GM19463 (cell line): ENCODE measurements around the gene CNFN.

Experiments used
- ATAC-seq: cut with Tn5 transposase; IDR thresholded peaks from one replicate; pipeline ENCODE4 v1.9.1; 2021; ENCODE audit warnings: mild to moderate bottlenecking, moderate library complexity; ENCODE audit not compliant: unreplicated experiment

Gene CNFN, protein sequence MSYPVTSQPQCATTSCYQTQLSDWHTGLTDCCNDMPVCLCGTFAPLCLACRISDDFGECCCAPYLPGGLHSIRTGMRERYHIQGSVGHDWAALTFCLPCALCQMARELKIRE

GRCh38 chr19:42389899-42390298 is at the start of gene CNFN:
Gene CNFN, minus strand, starts transcription at chr19:42390297. Its CDS starts 1,260 bp downstream, at chr19:42389037.
- ATAC-seq: no peak

DNA sequence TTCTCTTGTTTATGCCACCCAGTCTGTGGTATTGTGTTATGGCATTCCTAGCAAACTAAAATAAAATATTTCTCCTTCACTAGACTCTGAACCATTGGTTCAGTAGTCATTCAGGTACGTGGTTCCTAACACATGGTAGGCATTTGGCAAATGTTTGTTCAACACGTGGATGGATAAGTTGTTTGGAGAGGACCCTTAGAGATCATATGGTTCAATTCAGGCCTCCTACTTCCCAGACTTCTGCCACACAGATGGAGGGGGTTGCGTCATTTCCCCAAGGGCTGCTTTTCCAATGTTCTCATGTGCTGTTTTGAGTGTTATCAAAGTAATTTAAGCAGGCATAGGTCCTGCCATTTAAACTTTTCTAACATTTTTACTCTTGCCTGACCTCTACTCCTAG is 45.9 kb upstream of the CNFN start:
- no peak for ATAC-seq

- no peak for ATAC-seq
These were observed 45.2 kb upstream of the CNFN start for GRCh38 chr19:42435316-42435715.

DNA sequence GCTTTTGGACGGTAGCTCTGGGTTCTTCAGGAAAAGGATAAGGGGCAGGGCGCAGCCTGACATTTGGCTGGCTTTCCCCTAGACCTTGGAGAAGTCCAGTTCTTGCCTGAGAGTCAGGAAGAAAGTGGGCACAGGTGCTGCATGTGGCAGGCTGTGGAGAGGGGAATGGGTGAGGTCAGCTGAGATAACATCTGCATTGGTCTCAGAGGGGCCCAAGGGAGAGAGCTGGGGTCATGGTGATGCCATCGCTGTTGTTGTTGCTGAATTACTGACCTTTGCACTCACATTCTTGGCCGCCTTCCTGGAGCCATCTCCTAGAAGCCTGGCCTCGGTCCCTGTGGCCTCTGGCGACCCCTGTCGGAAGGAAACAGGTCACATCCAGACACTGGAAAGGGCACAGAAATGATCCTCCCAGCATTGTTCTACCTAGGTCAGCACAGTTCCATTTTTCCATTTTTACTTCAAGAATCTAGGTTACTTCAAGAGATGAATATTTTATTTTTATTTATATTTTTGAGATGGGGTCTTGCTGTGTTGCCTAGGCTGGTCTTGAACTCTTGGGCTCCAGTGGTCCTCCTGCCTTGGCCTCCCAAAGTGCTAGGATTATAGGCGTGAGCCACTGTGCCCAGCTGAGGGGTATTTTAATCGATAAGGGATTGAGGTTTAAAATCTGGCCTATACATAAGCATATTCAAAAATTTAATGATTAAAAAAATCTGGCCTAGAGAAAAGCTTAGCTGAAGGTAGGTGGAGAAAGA is 43.6 kb upstream of the CNFN start:
- no peak for ATAC-seq

DNA sequence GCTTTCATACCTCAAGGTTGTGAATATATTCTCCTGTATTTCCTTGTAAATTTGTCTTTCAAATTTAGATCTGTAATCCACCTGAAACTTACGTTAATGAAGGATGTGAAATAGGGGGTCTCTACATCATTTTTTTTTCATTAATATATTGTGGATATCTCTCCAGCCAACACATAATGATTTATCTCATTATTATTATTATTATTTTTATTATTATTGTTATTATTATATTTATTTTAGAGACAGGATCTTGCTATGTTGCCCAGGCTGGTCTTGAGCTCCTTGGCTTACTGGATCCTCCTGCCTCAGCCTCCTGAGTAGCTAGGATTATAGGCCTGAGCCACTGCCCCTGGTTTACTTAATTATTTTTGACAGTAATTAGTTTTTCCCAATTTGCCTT is 41.4 kb upstream of the CNFN start:
- ATAC-seq: no peak

GRCh38 chr19:42428676-42429075 is 38.6 kb upstream of the CNFN start:
- no peak for ATAC-seq

GRCh38 chr19:42427313-42427712 is 37.2 kb upstream of the CNFN start, which contains the start of gene LIPE:
Gene LIPE, minus strand, starts transcription at chr19:42427388. Its CDS starts 239 bp downstream, at chr19:42427149.
- no peak for ATAC-seq

DNA sequence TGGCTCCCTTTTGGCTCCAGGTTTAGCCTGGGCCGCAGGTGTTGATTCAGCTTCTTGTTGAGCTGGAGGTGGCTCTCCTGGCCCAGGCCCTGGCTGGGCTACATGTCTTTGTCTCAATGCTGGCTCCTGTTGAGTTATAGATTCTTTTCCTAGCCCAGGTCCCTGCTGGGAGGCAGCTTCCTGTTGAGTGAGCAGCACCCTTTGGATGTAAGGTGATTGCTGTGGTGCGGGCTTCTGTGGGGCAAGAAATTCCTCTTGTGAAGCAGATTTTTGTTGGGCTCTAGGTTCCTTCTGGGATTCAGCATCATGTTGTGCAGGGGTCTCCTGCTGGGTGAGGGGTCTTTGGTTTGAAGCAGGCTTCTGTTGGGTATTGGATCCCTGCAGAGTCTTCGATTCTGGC is 36.5 kb upstream of the CNFN start:
- ATAC-seq: no peak

DNA sequence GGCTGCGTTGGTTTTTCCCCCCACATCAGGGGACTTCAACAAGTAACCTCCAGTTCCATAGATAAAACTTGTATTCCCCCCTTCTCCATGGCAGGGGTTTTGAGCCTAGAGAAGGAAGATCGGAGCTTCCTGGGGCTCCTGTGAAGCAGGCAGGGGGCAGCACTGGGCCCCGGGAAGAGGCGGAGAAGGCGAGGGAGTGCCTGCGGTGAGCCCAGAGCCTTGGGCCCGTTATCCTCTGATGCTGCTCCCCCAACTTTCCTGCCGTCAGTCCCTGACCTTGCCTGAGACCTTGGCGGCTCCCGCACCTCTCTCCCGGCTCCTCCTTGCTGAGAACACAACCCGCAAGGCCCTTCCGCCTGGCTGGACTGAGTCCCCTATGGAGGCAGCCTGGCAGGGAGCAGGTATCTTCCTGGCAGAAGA is 34.6 kb upstream of the CNFN start:
- no peak for ATAC-seq

GRCh38 chr19:42424345-42424707 is 34.2 kb upstream of the CNFN start:
- no peak for ATAC-seq

DNA sequence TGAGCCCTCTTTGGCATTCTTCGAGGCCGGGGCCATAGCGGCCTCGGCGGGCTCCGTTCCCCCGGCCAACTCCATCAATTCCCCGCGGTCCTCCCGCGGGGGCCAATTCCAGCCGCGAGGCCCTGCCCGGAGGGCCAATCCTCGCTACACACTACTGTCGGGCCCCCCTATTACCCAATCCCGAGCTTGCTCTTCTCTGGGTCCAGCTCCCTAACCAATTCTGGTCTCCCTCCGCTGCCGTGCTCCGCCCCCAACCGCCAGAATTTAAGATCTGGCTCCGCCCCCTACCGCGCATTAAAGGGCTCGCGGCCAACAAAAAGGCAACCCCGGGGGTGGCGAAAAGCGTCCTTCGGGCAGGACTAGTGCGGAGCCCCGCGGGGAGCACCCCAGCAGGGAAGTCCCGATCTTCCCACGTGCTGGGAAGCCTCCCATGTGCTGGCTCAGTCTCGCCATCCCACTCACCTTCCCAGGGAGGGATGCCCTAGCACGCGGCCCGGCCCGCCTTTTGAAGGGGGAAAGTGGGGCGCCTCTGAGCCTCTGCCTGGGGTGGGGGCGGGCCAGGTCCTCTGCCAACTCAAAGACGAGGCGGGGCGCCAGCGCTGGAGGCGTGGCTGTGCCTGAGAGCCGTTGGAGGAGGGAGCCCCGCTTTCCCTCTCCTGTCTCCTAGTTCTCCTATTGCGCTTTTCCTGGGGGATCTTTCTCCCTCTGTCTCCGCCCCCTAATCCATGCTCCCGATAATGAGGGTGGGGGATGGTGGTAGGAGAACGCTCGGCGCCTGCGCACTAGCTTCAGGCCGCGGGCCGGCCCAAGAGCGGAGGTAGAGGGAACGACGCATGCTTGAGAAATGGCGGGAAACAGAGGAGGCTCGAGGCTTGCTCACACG is 33.6 kb upstream of the CNFN start:
- ATAC-seq: peak; percentile 83

DNA sequence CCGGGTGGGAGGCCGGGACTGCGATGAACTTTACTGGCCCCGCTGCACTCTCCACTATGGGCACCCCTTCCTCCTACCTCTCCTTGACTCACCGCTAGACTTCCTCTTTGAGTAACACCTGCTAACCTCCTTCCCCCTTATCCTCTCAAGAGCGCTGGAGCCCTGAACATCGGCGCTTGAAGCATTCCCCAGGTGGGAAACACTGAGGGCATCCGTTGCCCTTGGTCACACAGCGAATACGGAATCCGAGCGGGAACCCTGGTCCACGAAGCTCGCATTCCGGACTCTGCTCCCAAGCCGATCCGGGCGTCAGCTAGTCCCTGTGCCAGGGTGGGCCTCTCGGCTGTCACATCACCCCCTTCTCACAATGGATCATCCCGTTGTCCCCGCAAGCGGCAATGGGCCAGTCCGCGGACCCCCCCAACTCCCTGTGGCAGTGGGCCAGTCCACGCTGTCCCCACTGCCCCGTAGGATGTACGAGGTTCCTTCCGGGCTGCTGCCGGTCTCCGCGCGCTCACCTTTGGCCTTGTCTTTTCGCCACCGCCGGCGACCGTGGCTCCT is 32.9 kb upstream of the CNFN start:
- peak; percentile 28 for ATAC-seq

- no peak for ATAC-seq
These were observed 32.2 kb upstream of the CNFN start for GRCh38 chr19:42422092-42422900.

- no peak for ATAC-seq
These were observed 31.5 kb upstream of the CNFN start for GRCh38 chr19:42421591-42422031.

- no peak for ATAC-seq
These were observed 31.0 kb upstream of the CNFN start for GRCh38 chr19:42421101-42421500.

DNA sequence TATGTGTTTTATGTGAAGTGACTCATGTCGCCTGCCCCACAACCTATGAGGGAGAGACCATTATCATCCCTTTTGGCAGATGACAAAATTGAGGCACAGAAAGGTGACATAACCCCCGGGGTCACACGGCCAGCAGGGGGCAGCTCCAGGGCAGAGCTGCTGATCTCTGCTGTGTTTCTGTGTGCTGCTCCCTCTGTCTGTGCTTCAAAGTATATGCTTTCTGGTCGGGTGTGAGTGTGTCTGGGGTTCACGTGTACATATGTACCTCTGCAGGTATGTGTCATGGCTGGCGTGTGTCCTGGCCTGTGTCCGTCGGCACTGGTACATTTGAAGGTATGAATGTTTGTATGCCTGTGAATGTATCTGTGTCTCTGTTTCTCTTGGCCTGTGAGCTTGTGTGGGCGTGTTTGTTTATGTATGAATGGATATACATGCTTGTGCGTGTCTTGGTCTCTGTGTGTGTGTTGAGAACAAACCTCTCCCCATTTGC is 30.0 kb upstream of the CNFN start:
- peak; percentile 34 for ATAC-seq

- ATAC-seq: no peak
These were observed 29.2 kb upstream of the CNFN start for GRCh38 chr19:42419309-42419708.

DNA sequence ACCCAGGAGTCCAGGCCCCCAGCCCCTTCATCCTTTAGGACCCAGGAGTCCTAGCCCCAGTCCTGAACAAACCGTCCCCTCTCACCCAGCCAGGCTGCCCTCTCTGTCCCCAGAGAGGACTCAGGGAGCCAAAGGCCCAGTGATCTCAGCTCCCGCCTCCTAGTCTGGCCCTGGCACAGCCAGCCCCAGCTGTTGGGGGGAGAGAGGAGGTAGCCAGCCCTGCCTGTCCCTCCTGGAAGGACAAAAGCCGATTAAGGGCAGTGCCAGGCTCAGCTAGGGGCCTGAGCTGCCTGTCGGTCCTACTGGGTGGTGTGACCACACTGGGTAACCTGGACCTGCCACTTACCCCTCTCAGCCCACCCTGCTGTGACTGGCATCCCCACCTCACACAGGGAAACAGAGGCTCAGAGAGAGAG is 22.6 kb upstream of the CNFN start:
- no peak for ATAC-seq

GRCh38 chr19:42412227-42412626 is 22.1 kb upstream of the CNFN start:
- ATAC-seq: no peak

DNA sequence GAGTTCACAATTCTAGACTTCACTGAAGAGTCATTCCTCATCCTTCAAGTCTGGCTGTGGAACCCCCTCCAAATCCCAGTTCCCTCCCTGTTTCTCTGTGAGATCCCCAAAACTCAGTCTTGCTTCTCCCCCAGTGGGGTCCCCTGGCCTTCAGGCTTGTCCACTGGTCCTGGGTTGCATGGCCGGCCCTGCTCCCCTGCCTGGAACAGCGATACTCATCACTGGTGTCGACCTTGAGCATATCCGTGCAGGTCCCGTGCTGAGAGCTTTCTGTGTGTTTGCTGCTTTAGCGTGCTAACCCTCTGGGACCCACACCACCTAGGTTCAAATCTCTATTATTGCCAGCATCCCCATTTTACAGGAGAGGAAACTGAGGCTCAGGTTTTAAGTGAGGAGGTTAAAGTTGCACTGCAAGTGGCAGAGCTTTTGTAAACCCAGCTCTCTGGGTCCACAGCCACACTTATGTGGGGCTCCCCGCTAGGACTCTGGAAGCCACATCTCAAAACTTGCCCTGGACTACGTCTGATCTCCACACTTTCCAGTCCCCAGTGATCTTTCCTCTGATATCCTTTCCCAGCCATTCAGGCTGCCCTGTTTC is 21.6 kb upstream of the CNFN start:
- no peak for ATAC-seq
